Lung (tissue), 12 donors: Measurements from ENCODE around the gene CNTN6. TPM values are rescaled to one million over a fixed set of nuclear protein-coding genes. Genes with fewer than 3 reads are reported as not detected.
A peak's percentile ranks its signal among the peaks of the same experiment; 100 is the strongest.

Experiments used
- ATAC-seq: fragments of 200-7000 bp; cut with Tn5 transposase; one replicate; pipeline ENCODE4 v1.9.1; 2020; ENCODE audit warnings: moderate number of reproducible peaks; ENCODE audit not compliant: insufficient read depth, low FRiP score
- DNase-seq, 3 donors: peaks; one replicate each; pipeline ENCODE4 v3.0.0-alpha.2; 2013 to 2017
- H3K27ac ChIP-seq, 2 donors: one replicate each; pipeline ENCODE4 v1.5.1; 2013; ENCODE audit warnings: mild to moderate bottlenecking in 2 of 2, moderate library complexity in 2 of 2, control low read depth in 1 of 2, inconsistent platforms in 1 of 2, low read depth in 1 of 2, low read length in 1 of 2
- H3K27me3 ChIP-seq, 3 donors: one replicate each; pipeline ENCODE4 v1.5.1; 2013; ENCODE audit warnings: low read length in 2 of 3; ENCODE audit not compliant: control insufficient read depth in 3 of 3, insufficient read depth in 3 of 3
- H3K36me3 ChIP-seq, 4 donors: one replicate each; pipeline ENCODE4 v1.5.1; 2013; ENCODE audit warnings: low read length in 4 of 4, mild to moderate bottlenecking in 1 of 4, moderate library complexity in 1 of 4; ENCODE audit not compliant: control insufficient read depth in 4 of 4, insufficient read depth in 4 of 4
- H3K4me1 ChIP-seq, 5 donors: one replicate each; pipeline ENCODE4 v1.5.1; 2013; ENCODE audit warnings: low read length in 5 of 5, mild to moderate bottlenecking in 2 of 5, moderate library complexity in 1 of 5; ENCODE audit not compliant: control insufficient read depth in 5 of 5, insufficient read depth in 5 of 5
- H3K4me3 ChIP-seq: one replicate; pipeline ENCODE4 v1.5.1; 2013; ENCODE audit warnings: mild to moderate bottlenecking, control low read depth, moderate library complexity
- H3K9ac ChIP-seq, 2 donors: one replicate each; pipeline ENCODE4 v1.5.1; 2013; ENCODE audit warnings: low read length in 2 of 2, control low read depth in 1 of 2; ENCODE audit not compliant: insufficient read depth in 1 of 2
- H3K9me3 ChIP-seq, 4 donors: one replicate each; pipeline ENCODE4 v1.5.1; 2013; ENCODE audit warnings: low read length in 3 of 4, mild to moderate bottlenecking in 1 of 4, moderate library complexity in 1 of 4; ENCODE audit not compliant: control insufficient read depth in 4 of 4, insufficient read depth in 3 of 4
- CTCF ChIP-seq: IDR thresholded peaks from 2 replicates; pipeline ENCODE4 v1.5.1; 2012; ENCODE audit warnings: mild to moderate bottlenecking; ENCODE audit errors: control extremely low read depth, extremely low read depth
- WGBS, 2 donors: extraction: QIAGEN DNeasy Blood & Tissue Kit; methylation state at CpG; one replicate each; pipeline ENCODE4 v1.1.7; 2013; 5-methylcytosine and 5-hydroxymethylcytosine counted together
- polyA plus RNA-seq, 2 donors: library from polyadenylated mRNA; stranded (reverse); fragments of 200-250 nt; gene quantifications; one replicate each; pipeline ENCODE4 v1.2.1, GENCODE V29; 2013
- total RNA-seq, 2 donors: library from RNA; depleted of rRNA in 1 of 2; stranded (reverse); fragments of >200 nt in 1 of 2; gene quantifications; one replicate each; pipeline ENCODE4 v1.2.1, GENCODE V29; 2014 to 2021
- donor health status: control.
- donor health status: control.
- donor health status: Bipolar disorder and iron deficiency.
- donor health status: healthy.
- donor health status: DM: yes; HTN: yes; CAD: no.

Gene CNTN6
- total and polyA plus RNA-seq, 4 donors = 3.1 to 22.7 (median 3.5) TPM

DNA sequence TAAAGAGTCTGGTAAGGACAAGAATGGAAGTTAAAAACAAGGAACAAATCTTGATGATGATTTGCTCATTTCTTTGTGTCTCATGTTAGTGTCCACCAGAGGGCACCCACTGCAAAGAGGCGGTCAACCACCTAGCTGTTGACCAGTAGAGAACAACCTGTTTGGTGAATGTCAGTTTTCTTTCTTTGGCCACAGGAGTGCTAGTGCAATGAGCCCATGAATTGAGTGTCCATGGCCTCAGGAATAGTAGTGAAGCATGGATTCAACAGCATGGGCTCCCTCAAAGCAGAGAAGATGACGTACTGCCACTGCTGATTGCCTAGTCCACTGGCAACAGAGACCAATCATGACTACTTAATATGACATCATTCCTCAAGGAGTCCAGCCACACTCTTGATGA, 10.7 kb upstream of the CNTN6 start:
- H3K4me3 ChIP-seq = no peak overlapping the region
- no peak for ATAC-seq
- no peaks in the 10 kb centered on the region for H3K9me3 ChIP-seq
- peak; percentile 29 to 68 (median 59) for DNase-seq
- H3K36me3 ChIP-seq = no peaks in the 10 kb centered on the region
- no peaks in the 10 kb centered on the region for H3K27me3 ChIP-seq
- peaks cover 0 to 2% (median 0%) of the 10 kb centered on the region in 5 donors for H3K4me1 ChIP-seq
- 65 to 66% methylated on average over 2 of the region's 2 CpGs for WGBS, 2 donors
- no peak overlapping the region for H3K27ac ChIP-seq
- no peak overlapping the region for H3K9ac ChIP-seq
- TF ChIP-seq CTCF = peak; percentile 30

- DNase-seq (peak; percentile 70 to 85 (median 82)), ATAC-seq (peak; percentile 60)
- Histone ChIP-seq H3K4me3 (no peak overlapping the region), H3K27me3 (no peaks in the 10 kb centered on the region), H3K4me1 (peaks cover 0 to 6% (median 0%) of the 10 kb centered on the region in 5 donors), H3K9ac (no peak overlapping the region), H3K9me3 (no peaks in the 10 kb centered on the region), H3K36me3 (no peaks in the 10 kb centered on the region), H3K27ac (no peak overlapping the region)
- no peak for TF ChIP-seq CTCF
- 35 to 54% methylated on average over 3 of the region's 3 CpGs for WGBS, 2 donors
Measured at GRCh38 chr3:1087066-1087560, 5.7 kb upstream of the CNTN6 start.

DNA sequence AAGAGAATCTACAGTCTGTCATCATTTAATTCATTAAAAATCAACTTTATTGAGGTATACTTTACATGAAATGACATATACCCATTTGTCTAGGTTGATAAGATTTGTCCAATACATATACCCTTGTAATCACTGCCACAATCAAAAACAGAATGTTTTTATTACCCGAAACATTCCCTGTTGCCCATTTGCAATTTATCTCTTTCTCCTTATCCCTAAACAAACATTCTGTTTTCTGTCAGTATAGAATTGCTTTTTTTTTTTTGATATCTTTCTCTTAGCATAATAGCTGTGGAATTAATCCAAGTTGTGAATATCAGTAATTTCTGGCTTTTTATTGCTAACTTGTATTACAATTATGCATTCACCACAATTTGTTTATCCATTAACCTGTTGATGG, 4.3 kb upstream of the CNTN6 start:
- WGBS, 2 donors = 93 to 94% methylated on average over 1 of the region's 1 CpG
- peaks cover 0 to 6% (median 1%) of the 10 kb centered on the region in 5 donors for H3K4me1 ChIP-seq
- H3K4me3 ChIP-seq = no peak overlapping the region
- ATAC-seq (no peak), DNase-seq (no peak)
- H3K9me3 ChIP-seq = no peaks in the 10 kb centered on the region
- H3K36me3 ChIP-seq = no peaks in the 10 kb centered on the region
- no peak overlapping the region for H3K27ac ChIP-seq
- TF ChIP-seq CTCF = no peak
- no peaks in the 10 kb centered on the region for H3K27me3 ChIP-seq
- H3K9ac ChIP-seq = no peak overlapping the region

GRCh38 chr3:1091286-1091685, 1.5 kb upstream of the CNTN6 start:
- Histone ChIP-seq H3K27me3 (no peaks in the 10 kb centered on the region), H3K9me3 (no peaks in the 10 kb centered on the region), H3K27ac (no peak overlapping the region), H3K9ac (no peak overlapping the region), H3K36me3 (no peaks in the 10 kb centered on the region), H3K4me3 (no peak overlapping the region), H3K4me1 (peaks cover 0 to 6% (median 1%) of the 10 kb centered on the region in 5 donors)
- DNase-seq (no peak), ATAC-seq (no peak)
- WGBS, 2 donors = 67 to 81% methylated on average over 1 of the region's 1 CpG
- no peak for TF ChIP-seq CTCF
